Tibial nerve (tissue), 4 donors: Measurements from ENCODE around the gene RSL1D1. TPM values are rescaled to one million over a fixed set of nuclear protein-coding genes. Genes with fewer than 3 reads are reported as not detected.
A peak's percentile ranks its signal among the peaks of the same experiment; 100 is the strongest.

Experiments
- DNase-seq, 2 donors: peaks; one replicate each; pipeline ENCODE4 v3.0.0-alpha.2; 2019; ENCODE audit warnings: low spot score in 2 of 2
- H3K27ac ChIP-seq, 4 donors: fragments of 200-600 bp; sonication (generic) in 3 of 4; one replicate each; pipeline ENCODE4 v1.5.1; 2017 to 2019; ENCODE audit warnings: mild to moderate bottlenecking in 1 of 4
- H3K27me3 ChIP-seq, 2 donors: fragments of 200-600 bp; sonication (generic) in 1 of 2; one replicate each; pipeline versions ENCODE4 v1.5.1 to v1.6.0; 2017 to 2019
- H3K36me3 ChIP-seq, 3 donors: fragments of 200-600 bp; sonication (generic); one replicate each; pipeline ENCODE4 v1.5.1; 2018 to 2019
- H3K4me1 ChIP-seq, 4 donors: fragments of 200-600 bp; sonication (generic) in 3 of 4; one replicate each; pipeline ENCODE4 v1.5.1; 2017 to 2019
- H3K4me3 ChIP-seq, 4 donors: fragments of 200-600 bp; sonication (generic) in 3 of 4; one replicate each; pipeline ENCODE4 v1.5.1; 2017 to 2019; ENCODE audit warnings: mild to moderate bottlenecking in 1 of 4, moderate library complexity in 1 of 4
- H3K9me3 ChIP-seq, 4 donors: fragments of 200-600 bp; sonication (generic) in 3 of 4; one replicate each; pipeline ENCODE4 v1.5.1; 2017 to 2019
- EP300 ChIP-seq, 2 donors: sonication (generic); formaldehyde crosslinking; IDR thresholded peaks; one replicate each; pipeline ENCODE4 v1.6.1; 2017; ENCODE audit warnings: antibody characterized with exemption in 2 of 2, mild to moderate bottlenecking in 1 of 2
- POLR2A ChIP-seq, 2 donors: fragments of 450-650 bp; IDR thresholded peaks; one replicate each; pipeline ENCODE4 v1.6.1; 2017; ENCODE audit warnings: antibody characterized with exemption in 2 of 2, mild to moderate bottlenecking in 2 of 2, moderate library complexity in 2 of 2
- total RNA-seq, 4 donors: library from RNA; depleted of rRNA; stranded (reverse); fragments of >200 nt; gene quantifications; one replicate each; pipeline ENCODE4 v1.1.0, GENCODE V29; 2016
- TF ChIP-seq, protein P1 (sequence below), 5 experiments: fragments of 200-600 bp in 3 of 5; fragments of 450-650 bp in 2 of 5; sonication (generic) in 3 of 5; IDR thresholded peaks; one replicate each; pipeline ENCODE4 v1.5.1; 2016 to 2019; ENCODE audit warnings: antibody characterized with exemption in 5 of 5, mild to moderate bottlenecking in 3 of 5, moderate library complexity in 2 of 5

The RSL1D1 gene
- total RNA-seq, 4 donors from 2014 or later, result 67.3 to 107 (median 103) TPM

DNA sequence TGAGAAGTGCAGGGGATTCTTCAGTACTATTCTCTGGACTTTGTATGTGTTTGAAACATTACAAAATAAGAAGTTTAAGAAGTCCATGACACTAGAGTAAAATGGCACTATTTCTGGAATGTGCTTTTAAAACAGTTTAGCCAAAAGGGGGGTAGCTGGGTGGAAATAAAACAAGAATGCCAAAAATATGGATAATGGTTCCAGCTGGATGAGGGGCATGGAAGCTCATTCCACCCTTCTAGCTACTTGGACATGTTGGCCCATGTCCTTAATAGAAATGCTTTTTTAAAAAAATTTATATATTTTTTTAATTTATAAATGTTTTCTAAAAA is 67.3 kb downstream of the RSL1D1 start:
- H3K9me3 ChIP-seq, result no peaks in the 10 kb centered on the region
- TF ChIP-seq POLR2A (IDR thresholded peaks at IDR 0.05), result no peak
- no peak for TF ChIP-seq EP300 (IDR thresholded peaks at IDR 0.05)
- TF ChIP-seq, protein P1, sequence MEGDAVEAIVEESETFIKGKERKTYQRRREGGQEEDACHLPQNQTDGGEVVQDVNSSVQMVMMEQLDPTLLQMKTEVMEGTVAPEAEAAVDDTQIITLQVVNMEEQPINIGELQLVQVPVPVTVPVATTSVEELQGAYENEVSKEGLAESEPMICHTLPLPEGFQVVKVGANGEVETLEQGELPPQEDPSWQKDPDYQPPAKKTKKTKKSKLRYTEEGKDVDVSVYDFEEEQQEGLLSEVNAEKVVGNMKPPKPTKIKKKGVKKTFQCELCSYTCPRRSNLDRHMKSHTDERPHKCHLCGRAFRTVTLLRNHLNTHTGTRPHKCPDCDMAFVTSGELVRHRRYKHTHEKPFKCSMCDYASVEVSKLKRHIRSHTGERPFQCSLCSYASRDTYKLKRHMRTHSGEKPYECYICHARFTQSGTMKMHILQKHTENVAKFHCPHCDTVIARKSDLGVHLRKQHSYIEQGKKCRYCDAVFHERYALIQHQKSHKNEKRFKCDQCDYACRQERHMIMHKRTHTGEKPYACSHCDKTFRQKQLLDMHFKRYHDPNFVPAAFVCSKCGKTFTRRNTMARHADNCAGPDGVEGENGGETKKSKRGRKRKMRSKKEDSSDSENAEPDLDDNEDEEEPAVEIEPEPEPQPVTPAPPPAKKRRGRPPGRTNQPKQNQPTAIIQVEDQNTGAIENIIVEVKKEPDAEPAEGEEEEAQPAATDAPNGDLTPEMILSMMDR (IDR thresholded peaks at IDR 0.05), result no peak
- H3K36me3 ChIP-seq, result peaks cover 0 to under 1% (median 0%) of the 10 kb centered on the region in 3 donors
- no peak overlapping the region for H3K4me3 ChIP-seq
- peak overlapping the region; percentile 74 to 94 (median 83) for H3K27ac ChIP-seq
- H3K4me1 ChIP-seq, result peaks cover 0 to 70% (median 37%) of the 10 kb centered on the region in 4 donors
- H3K27me3 ChIP-seq, result no peaks in the 10 kb centered on the region
- DNase-seq, result no peak

Other genes with a start within 250 kb of the RSL1D1 start
- 10 to 100 TPM; 24.3 to 30.6 (median 27.0) TPM for gene SNN, start 183.1 kb downstream of the RSL1D1 start, total RNA-seq
- gene TXNDC11, start 108.7 kb downstream of the RSL1D1 start, total RNA-seq, result 10 to 100 TPM; 45.7 to 67.2 (median 51.4) TPM
- gene ZC3H7A, start 54.3 kb downstream of the RSL1D1 start, total RNA-seq, result 10 to 100 TPM; 59.2 to 86.7 (median 76.2) TPM
- gene GSPT1, start 64.4 kb upstream of the RSL1D1 start, total RNA-seq, result 10 to 100 TPM; 43.2 to 49.8 (median 46.2) TPM
- gene NPIPB2, start 90.5 kb upstream of the RSL1D1 start, total RNA-seq, result 10 to 100 TPM in 1 of 4 donors, 1 to 10 TPM in 3; 6.8 to 12.6 (median 8.3) TPM
- gene TNFRSF17, start 113.7 kb upstream of the RSL1D1 start, total RNA-seq, result not detected
- 10 to 100 TPM; 23.9 to 45.7 (median 36.1) TPM for gene SNX29, start 125.2 kb upstream of the RSL1D1 start, total RNA-seq